ENCODE measurements around the gene MROH7. TPM values are rescaled to one million over a fixed set of nuclear protein-coding genes. Genes with fewer than 3 reads are reported as not detected.

MROH7 gene
- total and polyA plus RNA-seq, 8 donors = 0.38 to 4.6 (median 1.1) TPM

GRCh38 chr1:54745274-54745673 is 103.7 kb downstream of the MROH7 start:
- no peak for FAIRE-seq
- Histone ChIP-seq H3K9me3 (no peaks in the 10 kb centered on the region), H3K4me1 (no peaks in the 10 kb centered on the region), H3K27me3 (no peaks in the 10 kb centered on the region), H3K4me3 (no peak overlapping the region), H3K36me3 (peaks cover 2 to 15% (median 4%) of the 10 kb centered on the region in 3 donors), H3K27ac (no peak overlapping the region)
- TF ChIP-seq, protein P1, sequence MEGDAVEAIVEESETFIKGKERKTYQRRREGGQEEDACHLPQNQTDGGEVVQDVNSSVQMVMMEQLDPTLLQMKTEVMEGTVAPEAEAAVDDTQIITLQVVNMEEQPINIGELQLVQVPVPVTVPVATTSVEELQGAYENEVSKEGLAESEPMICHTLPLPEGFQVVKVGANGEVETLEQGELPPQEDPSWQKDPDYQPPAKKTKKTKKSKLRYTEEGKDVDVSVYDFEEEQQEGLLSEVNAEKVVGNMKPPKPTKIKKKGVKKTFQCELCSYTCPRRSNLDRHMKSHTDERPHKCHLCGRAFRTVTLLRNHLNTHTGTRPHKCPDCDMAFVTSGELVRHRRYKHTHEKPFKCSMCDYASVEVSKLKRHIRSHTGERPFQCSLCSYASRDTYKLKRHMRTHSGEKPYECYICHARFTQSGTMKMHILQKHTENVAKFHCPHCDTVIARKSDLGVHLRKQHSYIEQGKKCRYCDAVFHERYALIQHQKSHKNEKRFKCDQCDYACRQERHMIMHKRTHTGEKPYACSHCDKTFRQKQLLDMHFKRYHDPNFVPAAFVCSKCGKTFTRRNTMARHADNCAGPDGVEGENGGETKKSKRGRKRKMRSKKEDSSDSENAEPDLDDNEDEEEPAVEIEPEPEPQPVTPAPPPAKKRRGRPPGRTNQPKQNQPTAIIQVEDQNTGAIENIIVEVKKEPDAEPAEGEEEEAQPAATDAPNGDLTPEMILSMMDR (IDR thresholded peaks at IDR 0.05) = no peak
- DNase-seq = no peak
- intact Hi-C loops (cut with DNase I) = no loop called here
- WGBS, 2 donors = 77 to 86% methylated on average over 6 of the region's 6 CpGs
- ATAC-seq = peak in 1 of 4 donors; percentile 20

GRCh38 chr1:54745864-54746263 is 104.3 kb downstream of the MROH7 start:
- no peak for FAIRE-seq

DNA sequence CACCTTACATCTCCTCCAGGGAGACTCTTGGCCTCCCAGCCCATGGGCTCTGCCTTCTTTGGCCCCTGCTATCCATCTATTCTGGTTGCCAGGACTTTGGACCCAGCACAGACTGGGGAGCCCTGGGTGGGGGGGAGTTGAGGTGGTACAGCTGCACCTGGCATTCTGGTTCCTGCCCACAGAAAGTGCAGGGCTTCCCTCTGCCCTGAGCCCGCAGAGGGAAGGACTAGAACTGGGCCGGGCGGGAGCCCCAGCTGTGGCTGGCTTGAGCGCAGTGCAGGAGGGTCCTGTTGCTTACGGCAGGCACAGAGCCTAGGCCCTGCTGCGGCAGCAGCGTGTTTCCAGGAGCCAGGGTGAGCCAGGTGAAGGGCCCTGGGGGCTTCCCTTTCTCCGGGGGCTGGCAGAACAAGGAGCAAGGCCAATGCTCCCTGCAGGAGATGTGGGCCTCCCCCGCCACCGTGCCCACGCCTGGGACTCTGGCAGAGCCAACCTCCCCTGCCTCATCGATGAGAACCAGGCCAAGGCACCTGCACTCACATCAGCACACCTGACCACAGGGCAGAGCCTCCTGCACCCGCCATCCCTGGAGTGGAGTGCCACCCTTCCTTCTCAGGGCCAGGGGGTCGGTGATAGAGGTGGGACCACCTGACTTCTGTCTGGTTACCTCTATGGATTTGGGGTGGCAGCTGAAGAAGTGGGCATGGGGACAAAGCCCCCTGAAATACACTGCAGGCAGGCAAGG is 106.7 kb downstream of the MROH7 start:
- TF ChIP-seq, protein P1 (IDR thresholded peaks at IDR 0.05) = no peak
- Histone ChIP-seq H3K4me1 (no peaks in the 10 kb centered on the region), H3K9me3 (no peaks in the 10 kb centered on the region), H3K27me3 (no peaks in the 10 kb centered on the region), H3K36me3 (no peaks in the 10 kb centered on the region), H3K4me3 (no peak overlapping the region), H3K27ac (no peak overlapping the region)
- intact Hi-C loops (cut with DNase I) = no loop called here
- FAIRE-seq = no peak
- WGBS, 2 donors = 65 to 74% methylated on average over 14 of the region's 14 CpGs
- no peak for DNase-seq
- ATAC-seq = no peak

More at GRCh38 chr1:54745864-54746263, 104.3 kb downstream of the MROH7 start:
- no peaks in the 10 kb centered on the region for H3K27me3 ChIP-seq
- TF ChIP-seq, protein P1 (IDR thresholded peaks at IDR 0.05) = no peak
- no peak for DNase-seq
- intact Hi-C loops (cut with DNase I) = no loop called here
- no peaks in the 10 kb centered on the region for H3K4me1 ChIP-seq
- no peak overlapping the region for H3K27ac ChIP-seq
- H3K4me3 ChIP-seq = no peak overlapping the region
- no peaks in the 10 kb centered on the region for H3K9me3 ChIP-seq
- peaks cover 2 to 10% (median 4%) of the 10 kb centered on the region in 3 donors for H3K36me3 ChIP-seq
- ATAC-seq = no peak
- 97 to 98% methylated on average over 4 of the region's 4 CpGs for WGBS, 2 donors

- intact Hi-C loops (cut with DNase I) = no loop called here
- Histone ChIP-seq H3K4me3 (no peak overlapping the region), H3K36me3 (no peaks in the 10 kb centered on the region), H3K27ac (no peak overlapping the region), H3K9me3 (no peaks in the 10 kb centered on the region), H3K27me3 (no peaks in the 10 kb centered on the region), H3K4me1 (no peaks in the 10 kb centered on the region)
- ATAC-seq (no peak), DNase-seq (no peak), FAIRE-seq (no peak)
- 67 to 72% methylated on average over 6 of the region's 6 CpGs for WGBS, 2 donors
- TF ChIP-seq, protein P1 (IDR thresholded peaks at IDR 0.05) = no peak
Observed at GRCh38 chr1:54750596-54750995, 109.0 kb downstream of the MROH7 start.

DNA sequence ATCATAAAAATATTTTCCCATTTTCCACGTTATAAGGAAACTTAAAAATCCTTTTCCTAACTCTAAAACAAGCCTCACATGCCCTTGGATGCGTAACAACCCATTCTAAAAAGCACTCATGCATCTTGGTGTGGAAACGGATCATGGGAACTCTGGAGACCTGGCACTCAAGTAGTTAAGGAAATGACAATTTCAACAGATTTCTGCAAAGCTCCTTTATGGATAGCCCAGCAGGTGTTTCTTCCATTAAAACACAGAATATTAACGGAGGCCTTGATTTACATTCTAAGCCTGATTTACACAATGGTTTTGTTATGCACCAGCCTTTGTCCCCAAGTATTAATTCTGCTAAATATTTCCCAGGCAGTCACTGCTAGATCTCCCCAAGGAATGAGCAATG is 109.8 kb downstream of the MROH7 start:
- Histone ChIP-seq H3K4me3 (no peak overlapping the region), H3K27me3 (no peaks in the 10 kb centered on the region), H3K9me3 (no peaks in the 10 kb centered on the region), H3K36me3 (no peaks in the 10 kb centered on the region), H3K27ac (no peak overlapping the region), H3K4me1 (no peaks in the 10 kb centered on the region)
- TF ChIP-seq, protein P1 (IDR thresholded peaks at IDR 0.05) = no peak
- no peak for DNase-seq
- intact Hi-C loops (cut with DNase I) = no loop called here
- FAIRE-seq = no peak
- no peak for ATAC-seq
- 62 to 70% methylated on average over 4 of the region's 4 CpGs for WGBS, 2 donors
